GM06990 (cell line): ENCODE measurements around the gene ZNF568.

ENCODE experiments used
- DNase-seq: peaks from one replicate; pipeline ENCODE4 v3.0.0-alpha.2; 2011; ENCODE audit not compliant: insufficient read length; ENCODE audit errors: extremely low read depth
- H3K27me3 ChIP-seq: replicated peaks from 2 replicates; pipeline ENCODE4 v1.6.0; 2011; ENCODE audit warnings: low read length; ENCODE audit not compliant: control insufficient read depth, insufficient read depth
- H3K36me3 ChIP-seq: 2 replicates; pipeline ENCODE4 v1.5.1; 2011; ENCODE audit warnings: low read length; ENCODE audit not compliant: control insufficient read depth, insufficient read depth
- H3K4me3 ChIP-seq: replicated peaks from 2 replicates; pipeline ENCODE4 v1.5.1; 2011; ENCODE audit warnings: low read depth, mild to moderate bottlenecking, control low read depth, low read length
- TF ChIP-seq, protein P1 (sequence below): IDR thresholded peaks from 2 replicates; pipeline ENCODE4 v1.5.1; 2011; ENCODE audit warnings: low read length, control low read depth, mild to moderate bottlenecking, inconsistent platforms; ENCODE audit not compliant: insufficient read depth, poor library complexity, severe bottlenecking

ZNF568 gene

GRCh38 chr19:37007587-37008220 lies 91.6 kb downstream of the ZNF568 start:
- Histone ChIP-seq H3K36me3 (no peaks in the 10 kb centered on the region; the same call in 1 of the 2 replicates), H3K4me3 (no peak overlapping the region), H3K27me3 (no peaks in the 10 kb centered on the region)
- TF ChIP-seq, protein P1, sequence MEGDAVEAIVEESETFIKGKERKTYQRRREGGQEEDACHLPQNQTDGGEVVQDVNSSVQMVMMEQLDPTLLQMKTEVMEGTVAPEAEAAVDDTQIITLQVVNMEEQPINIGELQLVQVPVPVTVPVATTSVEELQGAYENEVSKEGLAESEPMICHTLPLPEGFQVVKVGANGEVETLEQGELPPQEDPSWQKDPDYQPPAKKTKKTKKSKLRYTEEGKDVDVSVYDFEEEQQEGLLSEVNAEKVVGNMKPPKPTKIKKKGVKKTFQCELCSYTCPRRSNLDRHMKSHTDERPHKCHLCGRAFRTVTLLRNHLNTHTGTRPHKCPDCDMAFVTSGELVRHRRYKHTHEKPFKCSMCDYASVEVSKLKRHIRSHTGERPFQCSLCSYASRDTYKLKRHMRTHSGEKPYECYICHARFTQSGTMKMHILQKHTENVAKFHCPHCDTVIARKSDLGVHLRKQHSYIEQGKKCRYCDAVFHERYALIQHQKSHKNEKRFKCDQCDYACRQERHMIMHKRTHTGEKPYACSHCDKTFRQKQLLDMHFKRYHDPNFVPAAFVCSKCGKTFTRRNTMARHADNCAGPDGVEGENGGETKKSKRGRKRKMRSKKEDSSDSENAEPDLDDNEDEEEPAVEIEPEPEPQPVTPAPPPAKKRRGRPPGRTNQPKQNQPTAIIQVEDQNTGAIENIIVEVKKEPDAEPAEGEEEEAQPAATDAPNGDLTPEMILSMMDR = no peak
- DNase-seq = peak; percentile 29

- H3K4me3 ChIP-seq = no peak overlapping the region
- TF ChIP-seq, protein P1 = no peak
- no peak for DNase-seq
- no peaks in the 10 kb centered on the region; the same call in 1 of the 2 replicates for H3K36me3 ChIP-seq
- H3K27me3 ChIP-seq = no peaks in the 10 kb centered on the region
These were observed 93.7 kb downstream of the ZNF568 start for GRCh38 chr19:37009871-37010270.

DNA sequence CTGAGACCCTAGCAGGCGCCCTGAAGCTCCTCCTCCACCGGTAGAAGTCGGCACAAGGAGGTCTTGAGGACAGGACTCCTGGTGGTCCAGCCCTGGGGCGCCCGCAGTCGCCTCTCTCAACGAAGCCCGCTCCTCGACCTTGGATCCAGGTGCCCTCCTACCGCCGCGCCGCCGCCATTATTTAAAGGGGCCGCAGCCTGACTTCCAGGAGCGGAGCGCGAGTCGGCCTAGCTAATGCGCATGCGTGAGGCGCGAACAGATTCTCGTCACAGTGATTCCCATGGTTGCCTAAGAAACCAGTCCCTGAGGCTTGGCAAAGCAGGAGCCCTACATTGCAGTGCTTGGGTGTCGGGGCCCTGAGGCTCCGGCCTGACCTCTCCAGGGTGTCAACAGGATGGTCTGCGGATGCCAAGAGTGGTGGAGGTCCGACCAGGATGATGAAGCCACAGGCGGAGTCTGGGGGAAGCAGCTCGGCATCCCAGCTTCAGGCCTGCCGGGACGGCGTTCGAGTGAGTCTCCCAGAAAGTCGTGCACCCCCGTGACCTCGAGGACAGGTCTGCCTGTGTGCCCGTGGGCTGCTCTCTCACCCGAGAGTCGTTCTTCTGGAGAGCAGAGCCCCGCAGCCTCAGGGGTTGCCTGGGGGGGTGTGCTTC lies 96.1 kb downstream of the ZNF568 start:
- Histone ChIP-seq H3K4me3 (no peak overlapping the region), H3K27me3 (no peaks in the 10 kb centered on the region), H3K36me3 (no peaks in the 10 kb centered on the region; the same call in 1 of the 2 replicates)
- no peak for DNase-seq
- TF ChIP-seq, protein P1 = no peak

DNA sequence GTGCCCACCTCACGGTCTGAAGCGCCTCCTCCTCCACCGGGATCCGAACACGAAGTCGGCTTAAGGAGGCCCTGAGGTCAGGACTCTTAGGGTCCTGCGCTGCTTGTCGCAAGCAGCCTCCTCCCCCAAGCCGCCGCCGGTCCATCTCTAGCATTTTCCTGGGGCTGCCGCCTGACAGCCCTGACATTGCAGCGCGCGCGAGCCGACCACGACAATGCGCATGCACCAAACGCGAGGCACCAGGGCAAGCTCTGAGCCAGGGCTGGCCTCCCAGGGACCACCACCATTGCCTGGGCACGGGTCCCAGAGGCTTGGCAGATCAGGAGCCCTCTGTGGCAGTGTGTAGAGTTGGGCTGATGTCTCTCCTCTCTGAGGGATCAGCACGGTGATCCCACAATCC lies 98.3 kb downstream of the ZNF568 start:
- Histone ChIP-seq H3K4me3 (no peak overlapping the region), H3K27me3 (no peaks in the 10 kb centered on the region), H3K36me3 (no peaks in the 10 kb centered on the region; the same call in 1 of the 2 replicates)
- DNase-seq = no peak
- TF ChIP-seq, protein P1 = no peak

GRCh38 chr19:37045140-37045539 lies 129.0 kb downstream of the ZNF568 start:
- no peaks in the 10 kb centered on the region for H3K27me3 ChIP-seq

More at GRCh38 chr19:37045140-37045539, 129.0 kb downstream of the ZNF568 start:
- Histone ChIP-seq H3K36me3 (no peaks in the 10 kb centered on the region), H3K4me3 (no peak overlapping the region)
- DNase-seq = no peak
- TF ChIP-seq, protein P1 = no peak
